ENCODE results near the gene NFKB1. TPM values are rescaled to one million over a fixed set of nuclear protein-coding genes. Genes with fewer than 3 reads are reported as not detected.

Gene NFKB1
- polyA plus RNA-seq, 1 donor (not counting 4 experiments of a cell fraction or from before 2014, with no cell fraction given), result 21.8 TPM

DNA sequence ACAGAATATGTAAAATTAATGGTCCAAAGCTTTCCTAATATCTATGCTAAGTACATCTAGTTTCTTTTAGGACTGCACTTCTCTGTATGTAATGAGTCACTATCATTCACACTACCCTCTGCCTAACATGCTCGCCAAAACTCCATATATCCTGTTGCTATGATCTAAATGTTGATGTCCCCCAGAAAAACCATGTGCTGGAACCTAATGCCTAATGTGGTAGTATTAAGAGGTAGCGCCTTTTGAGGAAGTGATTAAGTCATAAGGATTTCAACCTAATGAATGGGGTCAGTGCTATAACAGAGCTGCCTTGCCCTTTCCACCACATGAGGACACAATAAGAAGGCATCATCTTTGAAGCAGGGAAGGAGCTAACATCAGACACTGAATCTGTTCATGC, 34.9 kb upstream of the NFKB1 start:
- Histone ChIP-seq H3K27ac (ENCODE audit: control insufficient read depth, insufficient read depth, low read length) (no peak overlapping the region), H3K9ac (ENCODE audit: control insufficient read depth, extremely low read depth, insufficient read depth, low read length) (no peak overlapping the region), H3K9me3 (ENCODE audit: control insufficient read depth, low read depth, low read length) (no peaks in the 10 kb centered on the region), H4K20me1 (ENCODE audit: control insufficient read depth, extremely low read depth, insufficient read depth, low read length) (no peaks in the 10 kb centered on the region), H3K4me3 (ENCODE audit: control insufficient read depth in 2 of 3, extremely low read depth in 1 of 3, insufficient read depth in 2 of 3, low read depth in 1 of 3, low read length in 3 of 3) (no peak overlapping the region), H2AFZ (ENCODE audit: control insufficient read depth, low read length) (no peak overlapping the region), H3K4me1 (ENCODE audit: control insufficient read depth, extremely low read depth, insufficient read depth, low read length) (no peaks in the 10 kb centered on the region), H3K9me1 (ENCODE audit: control insufficient read depth, extremely low read depth, insufficient read depth, low read length) (no peaks in the 10 kb centered on the region), H3K79me2 (ENCODE audit: control insufficient read depth, insufficient read depth, low read length) (no peaks in the 10 kb centered on the region), H3K4me2 (ENCODE audit: control insufficient read depth, extremely low read depth, insufficient read depth, low read depth, low read length) (no peak overlapping the region), H3K36me3 (ENCODE audit: control insufficient read depth in 2 of 2, extremely low read depth in 1 of 2, insufficient read depth in 2 of 2, low read length in 2 of 2) (no peaks in the 10 kb centered on the region), H3K27me3 (ENCODE audit: control insufficient read depth, extremely low read depth, insufficient read depth, low read length) (no peaks in the 10 kb centered on the region)
- dilution Hi-C loops (cut with MboI; ENCODE audit: extremely low pct_ligation_motif_present, low sequenced_read_pairs), result no loop called here
- DNase-seq (ENCODE audit: low read depth, low spot score), result no peak
- TF ChIP-seq, protein P1, sequence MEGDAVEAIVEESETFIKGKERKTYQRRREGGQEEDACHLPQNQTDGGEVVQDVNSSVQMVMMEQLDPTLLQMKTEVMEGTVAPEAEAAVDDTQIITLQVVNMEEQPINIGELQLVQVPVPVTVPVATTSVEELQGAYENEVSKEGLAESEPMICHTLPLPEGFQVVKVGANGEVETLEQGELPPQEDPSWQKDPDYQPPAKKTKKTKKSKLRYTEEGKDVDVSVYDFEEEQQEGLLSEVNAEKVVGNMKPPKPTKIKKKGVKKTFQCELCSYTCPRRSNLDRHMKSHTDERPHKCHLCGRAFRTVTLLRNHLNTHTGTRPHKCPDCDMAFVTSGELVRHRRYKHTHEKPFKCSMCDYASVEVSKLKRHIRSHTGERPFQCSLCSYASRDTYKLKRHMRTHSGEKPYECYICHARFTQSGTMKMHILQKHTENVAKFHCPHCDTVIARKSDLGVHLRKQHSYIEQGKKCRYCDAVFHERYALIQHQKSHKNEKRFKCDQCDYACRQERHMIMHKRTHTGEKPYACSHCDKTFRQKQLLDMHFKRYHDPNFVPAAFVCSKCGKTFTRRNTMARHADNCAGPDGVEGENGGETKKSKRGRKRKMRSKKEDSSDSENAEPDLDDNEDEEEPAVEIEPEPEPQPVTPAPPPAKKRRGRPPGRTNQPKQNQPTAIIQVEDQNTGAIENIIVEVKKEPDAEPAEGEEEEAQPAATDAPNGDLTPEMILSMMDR (optimal IDR thresholded peaks at IDR 0.05 in 1 of 3, IDR thresholded peaks at IDR 0.05 in 1 of 3, conservative IDR thresholded peaks at IDR 0.05 in 1 of 3; ENCODE audit: extremely low read depth in 1 of 3, insufficient read depth in 2 of 3, low read length in 3 of 3), result no peak
- no peak for TF ChIP-seq EZH2 (IDR thresholded peaks at IDR 0.05; ENCODE audit: low read length)
- no peak for FAIRE-seq

DNA sequence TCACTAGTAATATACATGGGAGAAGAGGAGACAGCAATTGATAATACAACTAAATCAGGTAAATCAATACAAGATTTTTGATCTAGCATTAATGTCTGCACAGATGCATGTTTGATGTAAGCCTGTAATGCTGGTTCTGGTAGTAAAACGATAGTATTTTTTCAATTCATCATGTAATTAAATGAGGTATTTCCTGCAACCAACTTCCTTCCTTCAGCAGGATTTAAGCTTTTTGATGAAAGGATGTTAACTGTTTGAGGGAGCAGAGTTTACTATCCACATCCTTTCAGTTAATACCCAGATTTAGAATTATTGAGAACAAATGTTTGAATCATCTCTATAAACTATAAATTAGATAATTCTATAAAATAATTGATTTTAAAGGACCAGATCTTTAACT, 31.4 kb upstream of the NFKB1 start:
- TF ChIP-seq EZH2 (IDR thresholded peaks at IDR 0.05; ENCODE audit: low read length), result no peak
- TF ChIP-seq, protein P1 (optimal IDR thresholded peaks at IDR 0.05 in 1 of 3, IDR thresholded peaks at IDR 0.05 in 1 of 3, conservative IDR thresholded peaks at IDR 0.05 in 1 of 3; ENCODE audit: extremely low read depth in 1 of 3, insufficient read depth in 2 of 3, low read length in 3 of 3), result no peak
- no peaks in the 10 kb centered on the region for H3K9me3 ChIP-seq (ENCODE audit: control insufficient read depth, low read depth, low read length)
- no peak for DNase-seq (ENCODE audit: low read depth, low spot score)

More for the DNA sequence above, 31.4 kb upstream of the NFKB1 start:
- Histone ChIP-seq H2AFZ (ENCODE audit: control insufficient read depth, low read length) (no peak overlapping the region), H3K27ac (ENCODE audit: control insufficient read depth, insufficient read depth, low read length) (no peak overlapping the region), H3K4me2 (ENCODE audit: control insufficient read depth, extremely low read depth, insufficient read depth, low read depth, low read length) (no peak overlapping the region), H3K4me3 (ENCODE audit: control insufficient read depth in 2 of 3, extremely low read depth in 1 of 3, insufficient read depth in 2 of 3, low read depth in 1 of 3, low read length in 3 of 3) (no peak overlapping the region), H3K36me3 (ENCODE audit: control insufficient read depth in 2 of 2, extremely low read depth in 1 of 2, insufficient read depth in 2 of 2, low read length in 2 of 2) (no peaks in the 10 kb centered on the region), H4K20me1 (ENCODE audit: control insufficient read depth, extremely low read depth, insufficient read depth, low read length) (no peaks in the 10 kb centered on the region), H3K27me3 (ENCODE audit: control insufficient read depth, extremely low read depth, insufficient read depth, low read length) (no peaks in the 10 kb centered on the region), H3K9me1 (ENCODE audit: control insufficient read depth, extremely low read depth, insufficient read depth, low read length) (no peaks in the 10 kb centered on the region), H3K79me2 (ENCODE audit: control insufficient read depth, insufficient read depth, low read length) (no peaks in the 10 kb centered on the region), H3K4me1 (ENCODE audit: control insufficient read depth, extremely low read depth, insufficient read depth, low read length) (no peaks in the 10 kb centered on the region), H3K9ac (ENCODE audit: control insufficient read depth, extremely low read depth, insufficient read depth, low read length) (no peak overlapping the region)
- dilution Hi-C loops (cut with MboI; ENCODE audit: extremely low pct_ligation_motif_present, low sequenced_read_pairs), result no loop called here
- FAIRE-seq, result no peak

Data from keratinocyte (primary cell).